GM23338 (cell line): ENCODE measurements around the gene PCBP2.

ENCODE experiments used
- CREB1 ChIP-seq: fragments of 250-450 bp; sonication (Bioruptor Pico); IDR thresholded peaks from 2 replicates; pipeline ENCODE4 v1.5.0; 2020; ENCODE audit warnings: low read depth, mild to moderate bottlenecking, moderate library complexity
- EZH2 ChIP-seq: fragments of 200-600 bp; sonication (generic); IDR thresholded peaks from one replicate; pipeline ENCODE4 v1.8.0; 2017; ENCODE audit warnings: antibody characterized with exemption, mild to moderate bottlenecking, low read depth; ENCODE audit not compliant: unreplicated experiment
- EZH2phosphoT487 ChIP-seq: fragments of 200-600 bp; sonication (generic); IDR thresholded peaks from one replicate; pipeline ENCODE4 v1.8.1; 2018; ENCODE audit warnings: antibody characterized with exemption; ENCODE audit not compliant: unreplicated experiment
- JUNB ChIP-seq: IDR thresholded peaks from one replicate; pipeline ENCODE4 v1.6.1; 2016; ENCODE audit warnings: antibody characterized with exemption; ENCODE audit not compliant: unreplicated experiment
- NANOG ChIP-seq: IDR thresholded peaks from 2 replicates; pipeline ENCODE4 v1.6.1; 2016; ENCODE audit warnings: antibody characterized with exemption, borderline replicate concordance
- POLR2AphosphoS5 ChIP-seq: IDR thresholded peaks from 2 replicates; pipeline ENCODE4 v1.6.1; 2016; ENCODE audit warnings: antibody characterized with exemption, low read depth
- REST ChIP-seq: IDR thresholded peaks from one replicate; pipeline ENCODE4 v1.6.1; 2018; ENCODE audit warnings: antibody characterized with exemption; ENCODE audit not compliant: unreplicated experiment
- ZNF114 ChIP-seq: fragments of 250-450 bp; sonication (Bioruptor Pico); IDR thresholded peaks from 2 replicates; pipeline ENCODE4 v1.5.0; 2020; ENCODE audit warnings: mild to moderate bottlenecking, moderate library complexity
- ZNF331 ChIP-seq: fragments of 250-450 bp; sonication (Bioruptor Pico); IDR thresholded peaks from 2 replicates; pipeline ENCODE4 v1.5.0; 2020; ENCODE audit warnings: low read depth, mild to moderate bottlenecking, moderate library complexity
- TF ChIP-seq, protein P1 (sequence below), 2 experiments: fragments of 200-600 bp in 1 of 2; sonication (generic) in 1 of 2; conservative IDR thresholded peaks; 2 replicates each; pipeline versions ENCODE4 v1.5.1 to v1.6.1; 2016 to 2017; ENCODE audit warnings: antibody characterized with exemption in 2 of 2, low read depth in 2 of 2, mild to moderate bottlenecking in 2 of 2, moderate library complexity in 1 of 2

DNA sequence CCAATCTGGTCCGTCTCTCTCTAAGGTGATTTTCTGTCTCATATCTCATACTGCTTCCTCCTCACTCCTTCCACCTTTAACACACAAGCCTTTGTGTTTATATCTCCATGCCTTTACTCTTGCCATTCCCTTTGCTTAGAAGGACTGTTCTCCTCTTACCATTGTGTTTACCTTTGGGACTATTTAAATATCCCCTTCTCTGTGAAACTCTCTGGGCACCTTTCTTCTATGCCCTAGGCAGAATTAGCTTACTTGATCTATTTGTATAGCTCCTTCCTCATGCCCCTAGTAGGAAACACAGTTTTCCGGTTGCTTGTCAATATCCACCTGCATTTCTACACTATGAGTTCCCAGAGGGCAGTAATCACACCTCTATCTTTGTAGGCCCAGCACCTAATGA is 32.1 kb upstream of the PCBP2 start:
- TF ChIP-seq POLR2AphosphoS5 (no peak), EZH2phosphoT487 (no peak), CREB1 (CRISPR knock-in tag) (no peak), REST (no peak), NANOG (no peak), EZH2 (no peak), JUNB (no peak), ZNF331 (CRISPR knock-in tag) (no peak), ZNF114 (CRISPR knock-in tag) (no peak)
- TF ChIP-seq, protein P1, sequence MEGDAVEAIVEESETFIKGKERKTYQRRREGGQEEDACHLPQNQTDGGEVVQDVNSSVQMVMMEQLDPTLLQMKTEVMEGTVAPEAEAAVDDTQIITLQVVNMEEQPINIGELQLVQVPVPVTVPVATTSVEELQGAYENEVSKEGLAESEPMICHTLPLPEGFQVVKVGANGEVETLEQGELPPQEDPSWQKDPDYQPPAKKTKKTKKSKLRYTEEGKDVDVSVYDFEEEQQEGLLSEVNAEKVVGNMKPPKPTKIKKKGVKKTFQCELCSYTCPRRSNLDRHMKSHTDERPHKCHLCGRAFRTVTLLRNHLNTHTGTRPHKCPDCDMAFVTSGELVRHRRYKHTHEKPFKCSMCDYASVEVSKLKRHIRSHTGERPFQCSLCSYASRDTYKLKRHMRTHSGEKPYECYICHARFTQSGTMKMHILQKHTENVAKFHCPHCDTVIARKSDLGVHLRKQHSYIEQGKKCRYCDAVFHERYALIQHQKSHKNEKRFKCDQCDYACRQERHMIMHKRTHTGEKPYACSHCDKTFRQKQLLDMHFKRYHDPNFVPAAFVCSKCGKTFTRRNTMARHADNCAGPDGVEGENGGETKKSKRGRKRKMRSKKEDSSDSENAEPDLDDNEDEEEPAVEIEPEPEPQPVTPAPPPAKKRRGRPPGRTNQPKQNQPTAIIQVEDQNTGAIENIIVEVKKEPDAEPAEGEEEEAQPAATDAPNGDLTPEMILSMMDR (conservative IDR thresholded peaks at IDR 0.05; ENCODE audit: low read depth in 2 of 2) = no peak
